Esophagus squamous epithelium (tissue), 5 donors: Measurements from ENCODE around the gene RFX2. TPM values are rescaled to one million over a fixed set of nuclear protein-coding genes. Genes with fewer than 3 reads are reported as not detected.

Experiments
- DNase-seq: peaks from one replicate; lab custom pipeline; 2025; lab: John Stamatoyannopoulos, UW
- H3K27ac ChIP-seq, 4 donors: fragments of 200-600 bp; sonication (generic); one replicate each; pipeline ENCODE4 v1.5.1; 2016 to 2019; ENCODE audit warnings: mild to moderate bottlenecking in 1 of 4
- H3K27me3 ChIP-seq, 4 donors: fragments of 200-600 bp; sonication (generic); 1 replicate in 3 of 4; 2 replicates in 1 of 4; pipeline versions ENCODE4 v1.5.1 to v1.6.0; 2017 to 2021; ENCODE audit warnings: antibody characterized with exemption in 1 of 4
- H3K36me3 ChIP-seq, 3 donors: fragments of 200-600 bp; sonication (generic); one replicate each; pipeline ENCODE4 v1.5.1; 2016 to 2019
- H3K4me1 ChIP-seq, 3 donors: fragments of 200-600 bp; sonication (generic); one replicate each; pipeline ENCODE4 v1.5.1; 2017 to 2019
- H3K4me3 ChIP-seq, 4 donors: fragments of 200-600 bp; sonication (generic); 1 replicate in 3 of 4; 2 replicates in 1 of 4; pipeline ENCODE4 v1.5.1; 2016 to 2019; ENCODE audit warnings: mild to moderate bottlenecking in 2 of 4, moderate library complexity in 1 of 4
- H3K9me3 ChIP-seq, 3 donors: fragments of 200-600 bp; sonication (generic); one replicate each; pipeline ENCODE4 v1.5.1; 2016 to 2019
- CTCF ChIP-seq, 6 experiments: fragments of 450-650 bp in 4 of 6; fragments of 200-600 bp in 2 of 6; sonication (generic) in 2 of 6; IDR thresholded peaks; one replicate each; pipeline ENCODE4 v1.5.1; 2016 to 2019; ENCODE audit warnings: antibody characterized with exemption in 6 of 6, mild to moderate bottlenecking in 4 of 6, moderate library complexity in 4 of 6
- POLR2A ChIP-seq, 4 donors: fragments of 450-650 bp; IDR thresholded peaks; one replicate each; pipeline ENCODE4 v1.6.1; 2017; ENCODE audit warnings: antibody characterized with exemption in 4 of 4, mild to moderate bottlenecking in 4 of 4, moderate library complexity in 3 of 4
- WGBS, 2 donors: methylation state at CpG; one replicate each; pipeline ENCODE4 v1.1.5; 2018; 5-methylcytosine and 5-hydroxymethylcytosine counted together
- intact Hi-C: fragments of 100-400 bp; cut with DNase I; formaldehyde crosslinking; loops from one replicate; pipeline ENCODE4 v1.15.0; 2022
- total RNA-seq, 4 donors: library from RNA; depleted of rRNA; stranded (reverse); fragments of >200 nt; gene quantifications; one replicate each; pipeline ENCODE4 v1.1.0, GENCODE V29; 2016
- donor health status: DM: yes; HTN: yes; CAD: no.

The RFX2 gene
- 10 to 100 TPM in 1 of 4 donors, 1 to 10 TPM in 3; 5.2 to 21.4 (median 7.7) TPM for total RNA-seq

GRCh38 chr19:6110360-6110977, at the start of gene RFX2:
TSS of gene RFX2 (minus strand) at chr19:6110500. CDS start at chr19:6047496, 63,004 bp downstream.
- peak in 3 of 4 donors; percentile 6 to 73 (median 12) for TF ChIP-seq POLR2A (IDR thresholded peaks at IDR 0.05)
- TF ChIP-seq CTCF (IDR thresholded peaks at IDR 0.05) = no peak
- WGBS, 2 donors = 0 to 1% methylated on average over 2 to 18 of the region's 75 CpGs

GRCh38 chr19:6156033-6156432, 45.7 kb upstream of the RFX2 start:
- Histone ChIP-seq H3K9me3 (no peaks in the 10 kb centered on the region), H3K27ac (no peak overlapping the region), H3K27me3 (no peaks in the 10 kb centered on the region), H3K4me3 (no peak overlapping the region), H3K4me1 (no peaks in the 10 kb centered on the region), H3K36me3 (no peaks in the 10 kb centered on the region)
- DNase-seq = no peak
- intact Hi-C loops = no loop called here
- 38 to 50% methylated on average over 2 of the region's 2 CpGs for WGBS, 2 donors
- TF ChIP-seq POLR2A (IDR thresholded peaks at IDR 0.05) (no peak), CTCF (IDR thresholded peaks at IDR 0.05) (no peak)

More at GRCh38 chr19:6110360-6110977, at the start of gene RFX2:
- no peaks in the 10 kb centered on the region for H3K36me3 ChIP-seq
- H3K27ac ChIP-seq = peak within 1 kb of the TSS; percentile 87 to 92 (median 91)
- DNase-seq = peak; percentile 91
- no peaks in the 10 kb centered on the region for H3K9me3 ChIP-seq
- peaks cover 5 to 41% (median 11%) of the 10 kb centered on the region in 3 donors for H3K4me1 ChIP-seq
- peak within 1 kb of the TSS; percentile 59 to 93 (median 80) for H3K4me3 ChIP-seq
- H3K27me3 ChIP-seq = no peaks in the 10 kb centered on the region
- intact Hi-C loops = no loop called here

DNA sequence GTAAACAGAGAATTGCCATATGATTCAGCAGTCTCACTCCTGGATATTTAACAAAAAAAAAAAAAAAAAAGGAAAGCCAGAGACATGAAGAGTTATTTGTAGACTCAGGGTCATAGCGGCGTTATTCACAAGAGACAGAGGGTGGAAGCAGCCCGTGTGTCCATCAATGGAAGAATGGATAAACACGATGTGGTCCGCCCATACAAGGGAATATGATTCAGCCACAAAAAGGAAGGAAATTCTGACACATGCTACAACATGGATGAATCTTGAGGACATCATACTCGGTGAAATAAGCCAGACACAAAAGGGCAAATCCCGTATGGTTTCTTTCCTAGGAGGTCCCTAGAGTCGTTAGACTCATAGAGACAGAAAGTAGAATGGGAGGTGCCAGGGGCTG, 40.0 kb upstream of the RFX2 start:
- intact Hi-C loops = no loop called here
- Histone ChIP-seq H3K9me3 (no peaks in the 10 kb centered on the region), H3K4me1 (no peaks in the 10 kb centered on the region), H3K4me3 (no peak overlapping the region), H3K27me3 (no peaks in the 10 kb centered on the region), H3K36me3 (no peaks in the 10 kb centered on the region), H3K27ac (no peak overlapping the region)
- 49 to 65% methylated on average over 8 of the region's 8 CpGs for WGBS, 2 donors
- no peak for DNase-seq
- no peak for TF ChIP-seq CTCF (IDR thresholded peaks at IDR 0.05)
- no peak for TF ChIP-seq POLR2A (IDR thresholded peaks at IDR 0.05)

GRCh38 chr19:6141217-6141616, 30.9 kb upstream of the RFX2 start:
- Histone ChIP-seq H3K9me3 (no peaks in the 10 kb centered on the region), H3K4me1 (no peaks in the 10 kb centered on the region), H3K36me3 (no peaks in the 10 kb centered on the region), H3K27ac (no peak overlapping the region), H3K4me3 (no peak overlapping the region), H3K27me3 (no peaks in the 10 kb centered on the region)
- DNase-seq = no peak
- WGBS, 2 donors = 56 to 57% methylated on average over 1 of the region's 1 CpG
- TF ChIP-seq POLR2A (IDR thresholded peaks at IDR 0.05) (no peak), CTCF (IDR thresholded peaks at IDR 0.05) (no peak)
- intact Hi-C loops = no loop called here

DNA sequence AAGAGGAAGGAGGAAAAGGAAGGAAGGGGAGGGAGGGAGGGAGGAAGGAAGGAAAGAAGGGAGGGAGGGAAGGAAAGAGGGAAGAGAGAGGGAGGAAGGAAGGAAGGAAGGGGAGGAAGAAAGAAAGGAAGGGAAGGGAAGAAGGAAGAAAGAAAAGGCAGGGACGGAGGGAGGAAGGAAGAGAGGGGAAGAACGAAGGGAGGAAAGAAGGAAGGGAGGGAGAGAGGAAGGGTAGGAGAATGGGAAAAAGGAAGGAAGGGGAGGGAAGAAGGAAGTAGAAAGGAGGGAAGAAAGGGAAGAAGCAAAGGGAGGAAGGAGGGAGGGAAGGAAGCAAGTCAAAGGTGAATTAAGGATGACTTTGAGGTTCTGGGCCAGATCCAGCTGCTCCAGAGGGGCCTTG, 28.2 kb upstream of the RFX2 start:
- intact Hi-C loops = no loop called here
- Histone ChIP-seq H3K27ac (no peak overlapping the region), H3K27me3 (no peaks in the 10 kb centered on the region), H3K4me1 (no peaks in the 10 kb centered on the region), H3K36me3 (no peaks in the 10 kb centered on the region), H3K9me3 (no peaks in the 10 kb centered on the region), H3K4me3 (no peak overlapping the region)
- DNase-seq = no peak
- no peak for TF ChIP-seq CTCF (IDR thresholded peaks at IDR 0.05)
- TF ChIP-seq POLR2A (IDR thresholded peaks at IDR 0.05) = no peak
- 17 to 65% methylated on average over 1 of the region's 2 CpGs for WGBS, 2 donors
